ENCODE results near the gene ENO1. TPM values are rescaled to one million over a fixed set of nuclear protein-coding genes. Genes with fewer than 3 reads are reported as not detected.

Gene ENO1
- total RNA-seq, 1 donor from 2014 or later = 444 TPM

- Mint-ChIP-seq H3K9me3 (ENCODE audit: low read depth) (no peaks in the 10 kb centered on the region), H3K4me1 (ENCODE audit: low read depth) (peaks cover 44% of the 10 kb centered on the region), H3K4me3 (ENCODE audit: low read depth) (peak overlapping the region; percentile 92), H3K36me3 (ENCODE audit: insufficient read depth) (no peaks in the 10 kb centered on the region), H3K27ac (peak overlapping the region; percentile 96), H3K27me3 (no peaks in the 10 kb centered on the region)
- no peak for DNase-seq (ENCODE audit: low spot score, unreplicated experiment)
- TF ChIP-seq CTCF (IDR thresholded peaks at IDR 0.05; ENCODE audit: unreplicated experiment) = peak; percentile 33
These were observed 63.6 kb downstream of the ENO1 start for GRCh38 chr1:8814865-8815264.

- H3K4me1 Mint-ChIP-seq (ENCODE audit: low read depth) = peaks cover 45% of the 10 kb centered on the region
- no peak for TF ChIP-seq CTCF (IDR thresholded peaks at IDR 0.05; ENCODE audit: unreplicated experiment)
- no peaks in the 10 kb centered on the region for H3K36me3 Mint-ChIP-seq (ENCODE audit: insufficient read depth)
- peak overlapping the region; percentile 6 for H3K4me3 Mint-ChIP-seq (ENCODE audit: low read depth)
- no peaks in the 10 kb centered on the region for H3K9me3 Mint-ChIP-seq (ENCODE audit: low read depth)
- H3K27me3 Mint-ChIP-seq = no peaks in the 10 kb centered on the region
- DNase-seq (ENCODE audit: low spot score, unreplicated experiment) = no peak
- peak overlapping the region; percentile 84 for H3K27ac Mint-ChIP-seq
These were observed 64.5 kb downstream of the ENO1 start for GRCh38 chr1:8813991-8814390.

GRCh38 chr1:8813016-8813763 lies 65.3 kb downstream of the ENO1 start:
- Mint-ChIP-seq H3K27ac (peak overlapping the region; percentile 63), H3K27me3 (no peaks in the 10 kb centered on the region), H3K4me1 (ENCODE audit: low read depth) (peaks cover 44% of the 10 kb centered on the region), H3K4me3 (ENCODE audit: low read depth) (peak overlapping the region; percentile 33), H3K36me3 (ENCODE audit: insufficient read depth) (no peaks in the 10 kb centered on the region), H3K9me3 (ENCODE audit: low read depth) (no peaks in the 10 kb centered on the region)
- DNase-seq (ENCODE audit: low spot score, unreplicated experiment) = no peak
- no peak for TF ChIP-seq CTCF (IDR thresholded peaks at IDR 0.05; ENCODE audit: unreplicated experiment)

- peaks cover 48% of the 10 kb centered on the region for H3K4me1 Mint-ChIP-seq (ENCODE audit: low read depth)
These were observed 66.4 kb downstream of the ENO1 start for GRCh38 chr1:8812081-8812480.

More at GRCh38 chr1:8812081-8812480, 66.4 kb downstream of the ENO1 start:
- DNase-seq (ENCODE audit: low spot score, unreplicated experiment) = no peak
- no peak for TF ChIP-seq CTCF (IDR thresholded peaks at IDR 0.05; ENCODE audit: unreplicated experiment)
- peak overlapping the region; percentile 56 for H3K27ac Mint-ChIP-seq
- no peaks in the 10 kb centered on the region for H3K36me3 Mint-ChIP-seq (ENCODE audit: insufficient read depth)
- no peak overlapping the region for H3K4me3 Mint-ChIP-seq (ENCODE audit: low read depth)
- no peaks in the 10 kb centered on the region for H3K9me3 Mint-ChIP-seq (ENCODE audit: low read depth)
- no peaks in the 10 kb centered on the region for H3K27me3 Mint-ChIP-seq

Small RNA genes lying within 50 kb of the gene (microRNA-seq; reads per million reads assigned to microRNA genes)
- 6.0 reads per million, percentile 3 among the genes with 10 or more reads in this experiment for gene MIR6728 (ENCODE audit: borderline number of aligned reads, unreplicated experiment)

Other genes starting within 250 kb of the ENO1 start
- gene RERE, start 61.0 kb downstream of the ENO1 start, total RNA-seq = 308 and 329 TPM in 2 replicates
- gene CA6, start 67.2 kb upstream of the ENO1 start, total RNA-seq = not detected in 2 replicates
- not detected in 2 replicates for gene SLC2A7, start 147.7 kb upstream of the ENO1 start, total RNA-seq
- not detected in 2 replicates for gene SLC2A5, start 190.9 kb upstream of the ENO1 start, total RNA-seq